Coronary artery (tissue), 2 donors: ENCODE data around the gene LRRC30.
"Not testable (repeated sequence)": the region's sequence is repeated elsewhere in the genome, so short reads cannot be mapped to it uniquely, and the experiment has no call there.

Experiments used
- DNase-seq: peaks from one replicate; pipeline ENCODE4 v3.0.0-alpha.2; 2017; ENCODE audit warnings: low spot score
- H3K27ac ChIP-seq, 2 donors: fragments of 200-600 bp; sonication (generic); one replicate each; pipeline ENCODE4 v1.5.1; 2016 to 2019
- H3K4me3 ChIP-seq: fragments of 200-600 bp; sonication (generic); 2 replicates; pipeline ENCODE4 v1.5.1; 2016; ENCODE audit warnings: mild to moderate bottlenecking, moderate library complexity
- CTCF ChIP-seq: fragments of 200-600 bp; sonication (generic); IDR thresholded peaks from one replicate; pipeline ENCODE4 v1.5.1; 2019; ENCODE audit warnings: antibody characterized with exemption

The LRRC30 gene

GRCh38 chr18:7198326-7198725, 32.6 kb upstream of the LRRC30 start:
- TF ChIP-seq CTCF, result no peak
- H3K27ac ChIP-seq, result no peak overlapping the region
- no peak overlapping the region for H3K4me3 ChIP-seq
- DNase-seq, result no peak

GRCh38 chr18:7201096-7201495, 29.8 kb upstream of the LRRC30 start:
- DNase-seq, result no peak
- TF ChIP-seq CTCF, result no peak
- H3K27ac ChIP-seq, result no peak overlapping the region
- no peak overlapping the region for H3K4me3 ChIP-seq

GRCh38 chr18:7202169-7202568, 28.7 kb upstream of the LRRC30 start:
- no peak for DNase-seq
- no peak for TF ChIP-seq CTCF
- H3K4me3 ChIP-seq, result no peak overlapping the region

GRCh38 chr18:7203601-7204000, 27.3 kb upstream of the LRRC30 start:
- H3K27ac ChIP-seq, H3K4me3 ChIP-seq, DNase-seq: not testable (repeated sequence)

More at GRCh38 chr18:7202169-7202568, 28.7 kb upstream of the LRRC30 start:
- H3K27ac ChIP-seq, result no peak overlapping the region

- no peak for TF ChIP-seq CTCF
- no peak for DNase-seq
- Histone ChIP-seq H3K27ac (peak overlapping the region in 1 of 2 donors; percentile 43), H3K4me3 (no peak overlapping the region)
These were observed 25.5 kb upstream of the LRRC30 start for GRCh38 chr18:7205346-7205745.

GRCh38 chr18:7206217-7206616, 24.7 kb upstream of the LRRC30 start:
- H3K27ac ChIP-seq, result no peak overlapping the region
- no peak for DNase-seq
- no peak for TF ChIP-seq CTCF
- H3K4me3 ChIP-seq, result no peak overlapping the region

GRCh38 chr18:7207366-7207915, 23.4 kb upstream of the LRRC30 start:
- TF ChIP-seq CTCF, result no peak
- H3K4me3 ChIP-seq, result no peak overlapping the region
- H3K27ac ChIP-seq, result no peak overlapping the region
- DNase-seq, result no peak
